ENCODE data around the gene APOL4.

DNA sequence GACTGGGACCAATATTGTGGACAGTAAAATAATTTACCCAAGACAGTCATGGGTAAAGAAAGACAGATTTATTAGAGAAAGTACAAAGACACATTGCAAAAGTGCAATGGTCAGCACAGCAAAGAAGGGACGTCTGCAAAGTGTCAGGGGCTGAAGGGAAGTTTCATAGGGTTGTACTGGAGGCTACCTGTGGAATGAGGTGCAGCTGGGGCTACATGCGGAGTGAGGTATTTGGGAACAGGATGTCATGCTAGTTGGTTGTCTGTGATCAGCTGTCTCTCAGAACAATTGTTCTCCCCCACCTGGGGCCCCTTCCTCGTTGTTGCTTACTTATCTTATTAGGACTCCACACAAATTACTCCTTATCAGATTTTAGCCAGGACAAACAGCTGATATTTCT, 29.7 kb downstream of the APOL4 start:
- no peak for TF ChIP-seq FOS (IDR thresholded peaks at IDR 0.05; ENCODE audit: low read depth, low read length)
- TF ChIP-seq, protein P1, sequence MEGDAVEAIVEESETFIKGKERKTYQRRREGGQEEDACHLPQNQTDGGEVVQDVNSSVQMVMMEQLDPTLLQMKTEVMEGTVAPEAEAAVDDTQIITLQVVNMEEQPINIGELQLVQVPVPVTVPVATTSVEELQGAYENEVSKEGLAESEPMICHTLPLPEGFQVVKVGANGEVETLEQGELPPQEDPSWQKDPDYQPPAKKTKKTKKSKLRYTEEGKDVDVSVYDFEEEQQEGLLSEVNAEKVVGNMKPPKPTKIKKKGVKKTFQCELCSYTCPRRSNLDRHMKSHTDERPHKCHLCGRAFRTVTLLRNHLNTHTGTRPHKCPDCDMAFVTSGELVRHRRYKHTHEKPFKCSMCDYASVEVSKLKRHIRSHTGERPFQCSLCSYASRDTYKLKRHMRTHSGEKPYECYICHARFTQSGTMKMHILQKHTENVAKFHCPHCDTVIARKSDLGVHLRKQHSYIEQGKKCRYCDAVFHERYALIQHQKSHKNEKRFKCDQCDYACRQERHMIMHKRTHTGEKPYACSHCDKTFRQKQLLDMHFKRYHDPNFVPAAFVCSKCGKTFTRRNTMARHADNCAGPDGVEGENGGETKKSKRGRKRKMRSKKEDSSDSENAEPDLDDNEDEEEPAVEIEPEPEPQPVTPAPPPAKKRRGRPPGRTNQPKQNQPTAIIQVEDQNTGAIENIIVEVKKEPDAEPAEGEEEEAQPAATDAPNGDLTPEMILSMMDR (conservative IDR thresholded peaks at IDR 0.05; ENCODE audit: low read depth, low read length): no peak
- TF ChIP-seq POLR2A (IDR thresholded peaks at IDR 0.05; ENCODE audit: low read depth, low read length): no peak
- TF ChIP-seq RFX5 (IDR thresholded peaks at IDR 0.05; ENCODE audit: low read depth, low read length): no peak
- no peak for TF ChIP-seq MAZ (IDR thresholded peaks at IDR 0.05; ENCODE audit: borderline replicate concordance, low read depth, low read length)
- no peak for TF ChIP-seq CEBPB (IDR thresholded peaks at IDR 0.05; ENCODE audit: low read depth, low read length)
- TF ChIP-seq RAD21 (IDR thresholded peaks at IDR 0.05; ENCODE audit: low read length): no peak
- no peak for TF ChIP-seq MXI1 (IDR thresholded peaks at IDR 0.05; ENCODE audit: borderline replicate concordance, low read depth, low read length)
- no peak for TF ChIP-seq CHD1 (IDR thresholded peaks at IDR 0.05; ENCODE audit: low read depth, low read length)
- TF ChIP-seq, protein P2, sequence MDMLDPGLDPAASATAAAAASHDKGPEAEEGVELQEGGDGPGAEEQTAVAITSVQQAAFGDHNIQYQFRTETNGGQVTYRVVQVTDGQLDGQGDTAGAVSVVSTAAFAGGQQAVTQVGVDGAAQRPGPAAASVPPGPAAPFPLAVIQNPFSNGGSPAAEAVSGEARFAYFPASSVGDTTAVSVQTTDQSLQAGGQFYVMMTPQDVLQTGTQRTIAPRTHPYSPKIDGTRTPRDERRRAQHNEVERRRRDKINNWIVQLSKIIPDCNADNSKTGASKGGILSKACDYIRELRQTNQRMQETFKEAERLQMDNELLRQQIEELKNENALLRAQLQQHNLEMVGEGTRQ (IDR thresholded peaks at IDR 0.05; ENCODE audit: low read depth, low read length): no peak
- TF ChIP-seq, protein P3, sequence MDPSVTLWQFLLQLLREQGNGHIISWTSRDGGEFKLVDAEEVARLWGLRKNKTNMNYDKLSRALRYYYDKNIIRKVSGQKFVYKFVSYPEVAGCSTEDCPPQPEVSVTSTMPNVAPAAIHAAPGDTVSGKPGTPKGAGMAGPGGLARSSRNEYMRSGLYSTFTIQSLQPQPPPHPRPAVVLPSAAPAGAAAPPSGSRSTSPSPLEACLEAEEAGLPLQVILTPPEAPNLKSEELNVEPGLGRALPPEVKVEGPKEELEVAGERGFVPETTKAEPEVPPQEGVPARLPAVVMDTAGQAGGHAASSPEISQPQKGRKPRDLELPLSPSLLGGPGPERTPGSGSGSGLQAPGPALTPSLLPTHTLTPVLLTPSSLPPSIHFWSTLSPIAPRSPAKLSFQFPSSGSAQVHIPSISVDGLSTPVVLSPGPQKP (IDR thresholded peaks at IDR 0.05; ENCODE audit: borderline replicate concordance, low read depth, low read length): no peak
- no peak for TF ChIP-seq MAFK (IDR thresholded peaks at IDR 0.05; ENCODE audit: low read depth, low read length)
- TF ChIP-seq SMC3 (IDR thresholded peaks at IDR 0.05; ENCODE audit: low read depth, low read length): no peak
